Uterus (tissue), 2 donors: ENCODE measurements around the gene DGKH.
"Not testable (repeated sequence)": the region's sequence is repeated elsewhere in the genome, so short reads cannot be mapped to it uniquely, and the experiment has no call there.

ENCODE experiments used
- CTCF ChIP-seq, 4 experiments: fragments of 200-600 bp in 2 of 4; fragments of 450-650 bp in 2 of 4; sonication (generic) in 2 of 4; IDR thresholded peaks; one replicate each; pipeline ENCODE4 v1.5.1; 2016 to 2019; ENCODE audit warnings: antibody characterized with exemption in 4 of 4, mild to moderate bottlenecking in 2 of 4, moderate library complexity in 1 of 4
- POLR2A ChIP-seq, 2 donors: fragments of 450-650 bp; IDR thresholded peaks; one replicate each; pipeline ENCODE4 v1.6.1; 2016; ENCODE audit warnings: antibody characterized with exemption in 2 of 2, mild to moderate bottlenecking in 1 of 2, moderate library complexity in 1 of 2

- TF ChIP-seq CTCF, POLR2A (IDR thresholded peaks at IDR 0.05): not testable (repeated sequence)
Observed at GRCh38 chr13:42163338-42163737, 114.9 kb downstream of the DGKH start.
